ENCODE measurements around the gene SLC39A11. TPM values are rescaled to one million over a fixed set of nuclear protein-coding genes. Genes with fewer than 3 reads are reported as not detected.

The SLC39A11 gene
- total RNA-seq, 1 experiment from 2014 or later: 56.1 TPM

DNA sequence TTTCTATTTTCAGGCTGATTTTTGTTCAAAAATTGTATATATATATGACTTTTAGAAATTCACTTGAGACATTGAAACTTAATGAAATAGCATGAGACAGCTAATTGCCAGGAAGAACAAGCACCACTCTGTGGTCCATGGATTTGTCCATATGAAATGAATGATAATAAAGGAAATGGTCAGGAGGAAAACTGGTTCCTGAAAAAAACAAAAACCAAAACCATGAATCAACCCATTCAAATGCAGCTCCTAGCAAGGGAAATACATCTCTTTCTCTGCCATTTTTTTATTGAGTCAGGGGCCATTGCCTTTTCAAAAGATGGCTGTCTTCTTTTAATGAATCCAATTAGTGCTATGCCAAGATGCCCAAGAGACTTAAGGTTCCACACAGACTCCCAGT, 230.7 kb downstream of the SLC39A11 start:
- ATAC-seq (no peak), DNase-seq (ENCODE audit: low read depth, low spot score) (no peak)
- Histone ChIP-seq H3K9me3 (ENCODE audit: control insufficient read depth, insufficient read depth, low read depth, low read length) (no peaks in the 10 kb centered on the region), H3K4me1 (ENCODE audit: control insufficient read depth, insufficient read depth, low read length) (no peaks in the 10 kb centered on the region), H3K36me3 (ENCODE audit: control insufficient read depth, insufficient read depth, low read length) (no peaks in the 10 kb centered on the region), H3K4me3 (ENCODE audit: low read depth in 2 of 2, low read length in 2 of 2) (no peak overlapping the region), H3K27me3 (ENCODE audit: control insufficient read depth, insufficient read depth, low read length) (no peaks in the 10 kb centered on the region), H3K27ac (ENCODE audit: low read length) (no peak overlapping the region)
- in situ Hi-C loops (cut with HindIII; ENCODE audit: low pct_unique_long_range_greater_than_20kb, low sequenced_read_pairs): no loop called here
- CTCF ChIA-PET: no interaction called here
- TF ChIP-seq, protein P1, sequence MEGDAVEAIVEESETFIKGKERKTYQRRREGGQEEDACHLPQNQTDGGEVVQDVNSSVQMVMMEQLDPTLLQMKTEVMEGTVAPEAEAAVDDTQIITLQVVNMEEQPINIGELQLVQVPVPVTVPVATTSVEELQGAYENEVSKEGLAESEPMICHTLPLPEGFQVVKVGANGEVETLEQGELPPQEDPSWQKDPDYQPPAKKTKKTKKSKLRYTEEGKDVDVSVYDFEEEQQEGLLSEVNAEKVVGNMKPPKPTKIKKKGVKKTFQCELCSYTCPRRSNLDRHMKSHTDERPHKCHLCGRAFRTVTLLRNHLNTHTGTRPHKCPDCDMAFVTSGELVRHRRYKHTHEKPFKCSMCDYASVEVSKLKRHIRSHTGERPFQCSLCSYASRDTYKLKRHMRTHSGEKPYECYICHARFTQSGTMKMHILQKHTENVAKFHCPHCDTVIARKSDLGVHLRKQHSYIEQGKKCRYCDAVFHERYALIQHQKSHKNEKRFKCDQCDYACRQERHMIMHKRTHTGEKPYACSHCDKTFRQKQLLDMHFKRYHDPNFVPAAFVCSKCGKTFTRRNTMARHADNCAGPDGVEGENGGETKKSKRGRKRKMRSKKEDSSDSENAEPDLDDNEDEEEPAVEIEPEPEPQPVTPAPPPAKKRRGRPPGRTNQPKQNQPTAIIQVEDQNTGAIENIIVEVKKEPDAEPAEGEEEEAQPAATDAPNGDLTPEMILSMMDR (IDR thresholded peaks at IDR 0.05): no peak
- TF ChIP-seq POLR2AphosphoS5 (IDR thresholded peaks at IDR 0.05; ENCODE audit: low read depth, low read length): no peak
- TF ChIP-seq TCF7L2 (IDR thresholded peaks at IDR 0.05; ENCODE audit: low read depth, low read length): no peak
- TF ChIP-seq, protein P2, sequence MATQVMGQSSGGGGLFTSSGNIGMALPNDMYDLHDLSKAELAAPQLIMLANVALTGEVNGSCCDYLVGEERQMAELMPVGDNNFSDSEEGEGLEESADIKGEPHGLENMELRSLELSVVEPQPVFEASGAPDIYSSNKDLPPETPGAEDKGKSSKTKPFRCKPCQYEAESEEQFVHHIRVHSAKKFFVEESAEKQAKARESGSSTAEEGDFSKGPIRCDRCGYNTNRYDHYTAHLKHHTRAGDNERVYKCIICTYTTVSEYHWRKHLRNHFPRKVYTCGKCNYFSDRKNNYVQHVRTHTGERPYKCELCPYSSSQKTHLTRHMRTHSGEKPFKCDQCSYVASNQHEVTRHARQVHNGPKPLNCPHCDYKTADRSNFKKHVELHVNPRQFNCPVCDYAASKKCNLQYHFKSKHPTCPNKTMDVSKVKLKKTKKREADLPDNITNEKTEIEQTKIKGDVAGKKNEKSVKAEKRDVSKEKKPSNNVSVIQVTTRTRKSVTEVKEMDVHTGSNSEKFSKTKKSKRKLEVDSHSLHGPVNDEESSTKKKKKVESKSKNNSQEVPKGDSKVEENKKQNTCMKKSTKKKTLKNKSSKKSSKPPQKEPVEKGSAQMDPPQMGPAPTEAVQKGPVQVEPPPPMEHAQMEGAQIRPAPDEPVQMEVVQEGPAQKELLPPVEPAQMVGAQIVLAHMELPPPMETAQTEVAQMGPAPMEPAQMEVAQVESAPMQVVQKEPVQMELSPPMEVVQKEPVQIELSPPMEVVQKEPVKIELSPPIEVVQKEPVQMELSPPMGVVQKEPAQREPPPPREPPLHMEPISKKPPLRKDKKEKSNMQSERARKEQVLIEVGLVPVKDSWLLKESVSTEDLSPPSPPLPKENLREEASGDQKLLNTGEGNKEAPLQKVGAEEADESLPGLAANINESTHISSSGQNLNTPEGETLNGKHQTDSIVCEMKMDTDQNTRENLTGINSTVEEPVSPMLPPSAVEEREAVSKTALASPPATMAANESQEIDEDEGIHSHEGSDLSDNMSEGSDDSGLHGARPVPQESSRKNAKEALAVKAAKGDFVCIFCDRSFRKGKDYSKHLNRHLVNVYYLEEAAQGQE (IDR thresholded peaks at IDR 0.05; ENCODE audit: insufficient read depth in 1 of 2, low read depth in 2 of 2, low read length in 1 of 2): no peak
- TF ChIP-seq SIN3A (IDR thresholded peaks at IDR 0.05; ENCODE audit: borderline replicate concordance, insufficient read depth, low read depth, low read length): no peak
- intact Hi-C loops (cut with micrococcal nuclease; ENCODE audit: unreplicated experiment): no loop called here
- POLR2A ChIA-PET: no interaction called here
- BruUV-seq (replicated peaks): no TSS peak

DNA sequence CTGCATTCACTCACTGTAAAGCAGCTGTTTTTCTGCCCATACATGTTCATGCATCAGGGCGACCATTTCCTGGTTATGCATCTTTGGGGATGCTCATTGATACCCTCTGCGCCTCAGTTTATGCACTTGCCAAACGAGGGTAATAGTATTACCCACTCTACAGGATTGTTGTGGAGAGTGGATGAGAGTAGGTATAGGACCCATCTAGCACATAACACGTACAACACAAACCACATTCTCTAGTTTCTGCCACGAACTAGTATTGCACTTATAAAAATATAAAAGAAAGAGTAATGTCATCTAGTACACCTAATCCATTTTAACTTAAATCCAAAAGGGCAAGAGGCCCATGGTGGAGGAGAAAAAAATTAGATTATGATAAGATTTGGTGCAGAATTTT, 231.7 kb downstream of the SLC39A11 start:
- Histone ChIP-seq H3K27me3 (ENCODE audit: control insufficient read depth, insufficient read depth, low read length) (no peaks in the 10 kb centered on the region), H3K27ac (ENCODE audit: low read length) (no peak overlapping the region), H3K4me3 (ENCODE audit: low read depth in 2 of 2, low read length in 2 of 2) (no peak overlapping the region), H3K36me3 (ENCODE audit: control insufficient read depth, insufficient read depth, low read length) (no peaks in the 10 kb centered on the region), H3K4me1 (ENCODE audit: control insufficient read depth, insufficient read depth, low read length) (no peaks in the 10 kb centered on the region), H3K9me3 (ENCODE audit: control insufficient read depth, insufficient read depth, low read depth, low read length) (no peaks in the 10 kb centered on the region)
- no TSS peak for BruUV-seq (replicated peaks)
- DNase-seq (ENCODE audit: low read depth, low spot score): no peak
- intact Hi-C loops (cut with micrococcal nuclease; ENCODE audit: unreplicated experiment): no loop called here
- CTCF ChIA-PET: no interaction called here
- in situ Hi-C loops (cut with HindIII; ENCODE audit: low pct_unique_long_range_greater_than_20kb, low sequenced_read_pairs): no loop called here
- ATAC-seq: no peak
- POLR2A ChIA-PET: no interaction called here
- TF ChIP-seq TCF7L2 (IDR thresholded peaks at IDR 0.05; ENCODE audit: low read depth, low read length) (no peak), POLR2AphosphoS5 (IDR thresholded peaks at IDR 0.05; ENCODE audit: low read depth, low read length) (no peak), SIN3A (IDR thresholded peaks at IDR 0.05; ENCODE audit: borderline replicate concordance, insufficient read depth, low read depth, low read length) (no peak)
- TF ChIP-seq, protein P2 (IDR thresholded peaks at IDR 0.05; ENCODE audit: insufficient read depth in 1 of 2, low read depth in 2 of 2, low read length in 1 of 2): no peak
- TF ChIP-seq, protein P1 (IDR thresholded peaks at IDR 0.05): no peak

Data from Panc1 (cell line).